BE2C (cell line): ENCODE results near the gene MTAP.

ENCODE experiments used
- DNase-seq: peaks from one replicate; pipeline ENCODE4 v3.0.0-alpha.2; 2020
- H3K27me3 ChIP-seq: fragments of 250-450 bp; sonication (Bioruptor Pico); 2 replicates; pipeline ENCODE4 v1.5.1; 2020; ENCODE audit warnings: mild to moderate bottlenecking
- H3K36me3 ChIP-seq: fragments of 250-450 bp; sonication (Bioruptor Pico); 2 replicates; pipeline ENCODE4 v1.5.1; 2020; ENCODE audit warnings: mild to moderate bottlenecking
- H3K4me1 ChIP-seq: fragments of 250-450 bp; sonication (Bioruptor Pico); 2 replicates; pipeline ENCODE4 v1.5.1; 2020
- H3K4me3 ChIP-seq: 2 replicates; pipeline ENCODE4 v1.5.1; 2011; ENCODE audit warnings: low read depth, low read length
- H3K9me3 ChIP-seq: fragments of 250-450 bp; sonication (Bioruptor Pico); 2 replicates; pipeline ENCODE4 v1.5.1; 2020
- CTCF ChIP-seq: IDR thresholded peaks from 2 replicates; pipeline ENCODE4 v1.5.1; 2012; ENCODE audit warnings: mild to moderate bottlenecking, low read depth, low read length

The MTAP gene

GRCh38 chr9:21815643-21816042, 13.2 kb downstream of the MTAP start:
- Histone ChIP-seq H3K27me3 (no peaks in the 10 kb centered on the region), H3K4me3 (no peak overlapping the region), H3K9me3 (no peaks in the 10 kb centered on the region), H3K4me1 (peaks cover 12% of the 10 kb centered on the region), H3K36me3 (peaks cover 82% of the 10 kb centered on the region)
- DNase-seq = no peak
- no peak for TF ChIP-seq CTCF

- Histone ChIP-seq H3K36me3 (peaks cover 75% of the 10 kb centered on the region), H3K4me1 (peaks cover 12% of the 10 kb centered on the region), H3K4me3 (no peak overlapping the region), H3K9me3 (no peaks in the 10 kb centered on the region), H3K27me3 (no peaks in the 10 kb centered on the region)
- no peak for DNase-seq
- TF ChIP-seq CTCF = no peak
These were observed 14.7 kb downstream of the MTAP start for GRCh38 chr9:21817176-21817575.

- peaks cover 75% of the 10 kb centered on the region for H3K36me3 ChIP-seq
- no peaks in the 10 kb centered on the region for H3K27me3 ChIP-seq
- no peak overlapping the region for H3K4me3 ChIP-seq
- no peak for TF ChIP-seq CTCF
- H3K9me3 ChIP-seq = peaks cover 2% of the 10 kb centered on the region
- H3K4me1 ChIP-seq = no peaks in the 10 kb centered on the region
- no peak for DNase-seq
These were observed 23.2 kb downstream of the MTAP start for GRCh38 chr9:21825637-21826036.

- Histone ChIP-seq H3K27me3 (no peaks in the 10 kb centered on the region), H3K36me3 (peaks cover 88% of the 10 kb centered on the region), H3K9me3 (peaks cover 2% of the 10 kb centered on the region), H3K4me3 (no peak overlapping the region), H3K4me1 (no peaks in the 10 kb centered on the region)
- DNase-seq = no peak
- TF ChIP-seq CTCF = no peak
These were observed 26.5 kb downstream of the MTAP start for GRCh38 chr9:21828853-21829410.

GRCh38 chr9:21830589-21830988, 28.2 kb downstream of the MTAP start:
- no peak overlapping the region for H3K4me3 ChIP-seq
- H3K9me3 ChIP-seq = no peaks in the 10 kb centered on the region
- no peaks in the 10 kb centered on the region for H3K4me1 ChIP-seq
- H3K27me3 ChIP-seq = no peaks in the 10 kb centered on the region
- TF ChIP-seq CTCF = no peak
- no peak for DNase-seq
- peaks cover 87% of the 10 kb centered on the region for H3K36me3 ChIP-seq

- Histone ChIP-seq H3K4me3 (no peak overlapping the region), H3K36me3 (peaks cover 84% of the 10 kb centered on the region), H3K9me3 (no peaks in the 10 kb centered on the region), H3K4me1 (no peaks in the 10 kb centered on the region), H3K27me3 (no peaks in the 10 kb centered on the region)
- no peak for DNase-seq
- TF ChIP-seq CTCF = no peak
These were observed 29.5 kb downstream of the MTAP start for GRCh38 chr9:21831841-21832509.
